Effector memory CD4-positive, alpha-beta T cell (primary cell): ENCODE measurements around the gene NOL6.
A peak's percentile ranks its signal among the peaks of the same experiment; 100 is the strongest.
"Not testable (repeated sequence)": the region's sequence is repeated elsewhere in the genome, so short reads cannot be mapped to it uniquely, and the experiment has no call there.

ENCODE experiments used
- DNase-seq, 3 donors: peaks; one replicate each; pipeline ENCODE4 v3.0.0-alpha.2; 2020
- H3K27ac ChIP-seq: 2 replicates; pipeline ENCODE4 v1.7.0; 2013; ENCODE audit warnings: mild to moderate bottlenecking, low read length, moderate library complexity; ENCODE audit not compliant: insufficient read depth, poor library complexity, severe bottlenecking
- H3K27me3 ChIP-seq: replicated peaks from 2 replicates; pipeline ENCODE4 v1.7.0; 2013; ENCODE audit warnings: mild to moderate bottlenecking, low read length; ENCODE audit not compliant: insufficient read depth, control insufficient read depth, poor library complexity, severe bottlenecking
- H3K36me3 ChIP-seq: 2 replicates; pipeline ENCODE4 v1.7.0; 2013; ENCODE audit warnings: mild to moderate bottlenecking, low read length, moderate library complexity; ENCODE audit not compliant: control insufficient read depth, insufficient read depth
- H3K4me1 ChIP-seq: 2 replicates; pipeline ENCODE4 v1.7.0; 2013; ENCODE audit warnings: low read length, mild to moderate bottlenecking; ENCODE audit not compliant: control insufficient read depth, insufficient read depth, poor library complexity, severe bottlenecking
- H3K4me3 ChIP-seq: 2 replicates; pipeline ENCODE4 v1.7.0; 2013; ENCODE audit warnings: low read length, low read depth, mild to moderate bottlenecking; ENCODE audit not compliant: insufficient read depth, poor library complexity, severe bottlenecking
- H3K9me3 ChIP-seq: 2 replicates; pipeline ENCODE4 v1.7.0; 2013; ENCODE audit warnings: mild to moderate bottlenecking, low read length, moderate library complexity; ENCODE audit not compliant: control insufficient read depth

NOL6 gene

DNA sequence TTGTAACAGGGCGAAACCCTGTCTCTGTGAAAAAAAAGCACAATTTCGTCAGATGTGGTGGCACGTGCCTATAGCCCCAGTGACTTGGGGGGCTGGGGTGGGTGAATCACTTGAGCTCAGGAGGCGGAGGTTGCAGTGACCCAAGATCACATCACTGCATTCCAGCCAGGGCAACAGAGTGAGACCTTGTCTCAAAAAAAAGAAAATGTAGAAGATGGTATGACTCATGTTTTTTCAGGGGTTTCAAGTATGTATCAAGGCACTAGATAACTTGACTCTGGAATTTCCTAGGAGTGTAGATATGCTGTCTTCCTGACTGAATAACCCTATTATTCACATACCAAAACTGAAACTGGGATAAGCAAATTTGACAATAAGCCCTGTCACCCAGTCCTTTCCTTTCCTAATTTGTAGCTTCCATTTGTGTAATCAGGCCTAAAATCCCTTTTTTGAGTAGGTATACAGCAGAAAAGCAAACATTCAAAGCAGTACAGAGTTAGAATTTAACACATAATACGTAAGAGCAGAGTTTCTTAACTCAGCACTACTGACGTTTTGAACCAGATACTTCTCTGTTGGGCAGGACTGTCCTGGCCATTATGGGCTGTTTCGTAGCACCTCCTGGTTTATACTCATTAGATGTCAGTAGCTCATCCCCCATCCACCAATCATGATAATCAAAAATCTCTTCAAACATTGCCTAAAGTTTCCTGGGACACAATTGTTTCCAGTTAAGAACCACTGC, 33.1 kb upstream of the NOL6 start:
- H3K27ac ChIP-seq, result no peak overlapping the region

DNA sequence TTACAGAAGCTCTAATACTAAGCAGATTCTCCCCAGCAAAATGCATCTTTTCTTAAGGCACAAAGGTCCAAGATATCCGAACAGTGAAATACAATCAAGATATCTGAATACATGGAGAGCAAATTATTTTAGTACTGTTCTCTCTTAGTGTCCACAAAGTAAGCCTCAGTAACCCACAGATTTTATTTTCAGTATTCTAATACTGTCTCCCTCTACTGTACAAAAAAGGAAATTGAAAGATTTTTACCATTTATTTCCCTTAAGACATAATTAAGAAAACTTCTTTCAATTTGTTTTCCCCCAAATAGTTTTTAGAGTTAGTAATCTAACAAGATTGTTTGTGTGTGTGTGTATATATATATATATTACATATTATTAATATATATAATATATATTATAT, 24.7 kb upstream of the NOL6 start:
- Histone ChIP-seq H3K4me1 (no peaks in the 10 kb centered on the region), H3K27me3 (no peaks in the 10 kb centered on the region), H3K36me3 (no peaks in the 10 kb centered on the region), H3K4me3 (no peak overlapping the region), H3K27ac (no peak overlapping the region), H3K9me3 (no peaks in the 10 kb centered on the region)
- DNase-seq, result no peak

More for the DNA sequence above, 33.1 kb upstream of the NOL6 start:
- Histone ChIP-seq H3K9me3 (no peaks in the 10 kb centered on the region), H3K36me3 (no peaks in the 10 kb centered on the region), H3K27me3 (no peaks in the 10 kb centered on the region), H3K4me3 (no peak overlapping the region), H3K4me1 (no peaks in the 10 kb centered on the region)
- DNase-seq, result no peak

DNA sequence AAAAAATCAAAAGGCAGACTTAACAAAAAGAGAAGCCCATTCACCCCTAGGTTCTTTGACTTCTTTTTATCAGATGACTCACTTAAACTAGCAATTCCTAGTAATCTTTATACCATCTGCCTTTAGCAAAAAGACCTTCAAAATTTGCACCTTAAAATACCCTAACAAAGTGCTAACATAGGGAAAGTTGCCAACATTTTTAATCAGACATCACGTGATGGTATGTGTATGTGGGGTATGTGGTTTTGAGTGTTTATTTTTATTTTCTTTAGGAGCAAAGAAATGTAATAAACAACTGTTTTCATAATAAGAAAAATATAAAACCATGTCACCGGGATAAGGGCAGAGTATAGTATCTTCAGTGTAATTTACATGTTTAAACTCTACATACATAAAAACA, 20.1 kb upstream of the NOL6 start:
- H3K4me3 ChIP-seq, H3K27ac ChIP-seq, H3K4me1 ChIP-seq, H3K36me3 ChIP-seq, H3K9me3 ChIP-seq, H3K27me3 ChIP-seq, DNase-seq: not testable (repeated sequence)

DNA sequence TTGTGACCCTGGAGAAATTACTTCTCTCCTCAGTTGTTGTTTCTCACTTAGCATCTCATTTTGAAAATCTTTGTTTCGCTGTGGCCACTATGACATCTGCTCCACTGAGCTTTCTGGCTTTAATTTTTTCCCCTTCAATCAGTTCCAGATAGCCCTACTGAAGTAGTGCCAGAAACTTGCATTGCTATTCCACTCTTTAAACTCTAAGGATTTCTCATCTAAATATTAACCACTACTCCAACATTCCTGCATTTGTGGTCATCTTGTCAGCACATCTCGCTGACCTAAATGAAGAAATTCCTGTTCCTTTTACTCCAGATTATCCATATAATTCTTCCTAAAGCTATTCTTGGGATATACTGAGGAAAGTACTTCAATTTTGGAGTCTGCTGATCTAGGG, 15.3 kb upstream of the NOL6 start:
- no peaks in the 10 kb centered on the region for H3K27me3 ChIP-seq
- H3K9me3 ChIP-seq, result no peaks in the 10 kb centered on the region
- H3K4me3 ChIP-seq, result no peak overlapping the region
- no peaks in the 10 kb centered on the region for H3K36me3 ChIP-seq
- no peak for DNase-seq
- no peak overlapping the region for H3K27ac ChIP-seq
- no peaks in the 10 kb centered on the region for H3K4me1 ChIP-seq

DNA sequence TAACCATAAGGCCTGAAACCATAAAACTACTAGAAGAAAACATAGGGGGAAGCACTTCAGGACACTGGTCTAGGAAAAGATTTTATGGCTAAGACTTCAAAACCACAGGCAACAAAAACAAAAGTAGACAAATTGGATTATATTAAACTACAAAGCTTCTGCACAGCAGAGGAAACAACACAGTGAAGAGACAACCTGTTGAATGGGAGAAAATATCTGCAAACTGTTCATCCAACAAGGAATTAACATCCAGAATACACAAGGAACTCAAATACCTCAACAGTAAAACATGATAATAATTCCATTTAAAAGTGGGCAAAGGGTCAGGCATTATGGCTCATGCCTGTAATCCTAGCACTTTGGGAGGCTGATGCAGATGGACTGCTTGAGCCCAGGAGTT, 11.6 kb upstream of the NOL6 start:
- H3K27ac ChIP-seq, H3K27me3 ChIP-seq, DNase-seq, H3K36me3 ChIP-seq, H3K9me3 ChIP-seq, H3K4me3 ChIP-seq, H3K4me1 ChIP-seq: not testable (repeated sequence)

DNA sequence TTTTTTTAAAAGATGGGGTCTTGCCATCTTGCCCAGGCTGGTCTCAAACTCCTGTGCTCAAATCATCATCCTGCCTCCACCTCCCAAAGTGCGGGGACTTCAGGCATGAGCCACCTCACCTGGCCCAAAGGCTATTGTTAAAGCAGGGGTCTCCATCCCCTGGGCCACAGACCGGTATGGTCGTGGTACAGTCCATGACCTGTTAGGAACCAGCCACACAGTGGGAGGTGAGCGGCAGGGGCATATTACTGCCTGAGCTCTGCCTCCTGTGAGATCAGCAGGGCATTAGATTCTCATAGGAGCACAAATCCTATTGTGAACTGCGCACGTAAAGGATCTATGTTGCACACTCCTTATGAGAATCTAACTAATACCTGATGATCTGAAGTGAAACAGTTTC, 7.3 kb upstream of the NOL6 start:
- no peak for DNase-seq
- H3K4me3 ChIP-seq, result no peak overlapping the region

DNA sequence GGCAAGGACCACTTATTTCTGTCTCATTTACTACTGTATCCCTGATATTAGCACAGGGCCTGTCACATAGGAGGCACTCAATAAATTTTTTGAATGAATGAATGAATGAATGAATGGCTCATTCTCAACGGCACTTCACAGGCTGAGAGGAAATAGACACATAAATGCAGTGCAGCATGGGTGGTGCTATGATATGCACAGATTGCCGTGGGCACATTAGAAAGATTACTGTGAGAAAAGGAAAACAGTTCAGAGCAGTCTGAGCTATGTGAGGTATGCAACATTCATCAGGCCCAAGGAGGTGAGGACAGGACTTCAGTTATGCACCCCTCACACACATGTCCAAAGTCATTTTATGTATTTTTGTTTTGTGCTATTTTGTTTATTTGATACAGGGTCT, 6.4 kb upstream of the NOL6 start:
- DNase-seq, result no peak
- no peaks in the 10 kb centered on the region for H3K9me3 ChIP-seq
- no peak overlapping the region for H3K27ac ChIP-seq
- H3K4me1 ChIP-seq, result no peaks in the 10 kb centered on the region
- H3K27me3 ChIP-seq, result no peaks in the 10 kb centered on the region
- H3K36me3 ChIP-seq, result no peaks in the 10 kb centered on the region
- no peak overlapping the region for H3K4me3 ChIP-seq

More for the DNA sequence above, 7.3 kb upstream of the NOL6 start:
- Histone ChIP-seq H3K27ac (no peak overlapping the region), H3K36me3 (no peaks in the 10 kb centered on the region), H3K9me3 (no peaks in the 10 kb centered on the region), H3K27me3 (no peaks in the 10 kb centered on the region), H3K4me1 (no peaks in the 10 kb centered on the region)

DNA sequence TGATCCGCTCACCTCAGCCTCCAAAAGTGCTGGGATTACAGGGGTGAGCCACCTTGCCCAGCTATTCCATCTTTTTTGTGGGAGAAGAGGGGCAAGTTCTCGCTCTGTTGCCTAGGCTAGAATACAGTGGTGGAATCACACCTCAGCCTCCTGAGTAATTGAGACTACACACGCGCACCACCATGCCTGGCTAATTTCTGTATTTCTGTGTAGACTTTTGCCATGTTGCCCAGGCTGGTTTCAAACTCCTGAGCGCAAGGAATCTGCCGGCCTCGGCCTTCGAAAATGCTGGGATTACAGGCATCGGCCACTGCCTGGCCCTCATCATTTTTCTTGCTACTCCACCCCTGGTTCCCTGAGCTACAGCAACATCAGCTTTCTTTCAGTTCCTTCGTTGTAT, 2.8 kb upstream of the NOL6 start:
- H3K27me3 ChIP-seq, result no peaks in the 10 kb centered on the region
- H3K36me3 ChIP-seq, result peaks cover under 1% of the 10 kb centered on the region
- no peak for DNase-seq
- no peak overlapping the region for H3K27ac ChIP-seq
- H3K9me3 ChIP-seq, result no peaks in the 10 kb centered on the region
- peaks cover 11% of the 10 kb centered on the region for H3K4me1 ChIP-seq
- no peak overlapping the region for H3K4me3 ChIP-seq

DNA sequence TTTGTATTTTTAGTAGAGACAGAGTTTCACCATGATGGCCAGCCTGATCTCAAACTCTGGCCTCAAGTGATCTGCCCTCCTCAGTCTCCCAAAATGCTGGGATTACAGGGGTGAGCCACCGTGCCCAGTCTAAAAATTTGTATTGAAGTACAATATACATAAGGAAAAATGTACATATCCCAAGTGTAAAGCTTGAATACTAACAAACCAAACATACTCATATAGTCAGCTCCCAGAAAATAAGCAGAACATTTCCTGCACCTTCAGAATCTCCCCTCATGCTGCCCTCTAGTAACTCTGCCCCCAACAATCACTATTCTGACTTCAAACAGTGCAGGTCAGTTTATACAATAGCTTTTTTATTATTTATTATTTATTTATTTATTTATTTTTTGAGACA, 1.6 kb upstream of the NOL6 start:
- Histone ChIP-seq H3K4me1 (peaks cover 11% of the 10 kb centered on the region), H3K36me3 (peaks cover 3% of the 10 kb centered on the region), H3K9me3 (no peaks in the 10 kb centered on the region), H3K4me3 (no peak overlapping the region), H3K27ac (no peak overlapping the region), H3K27me3 (no peaks in the 10 kb centered on the region)
- no peak for DNase-seq

DNA sequence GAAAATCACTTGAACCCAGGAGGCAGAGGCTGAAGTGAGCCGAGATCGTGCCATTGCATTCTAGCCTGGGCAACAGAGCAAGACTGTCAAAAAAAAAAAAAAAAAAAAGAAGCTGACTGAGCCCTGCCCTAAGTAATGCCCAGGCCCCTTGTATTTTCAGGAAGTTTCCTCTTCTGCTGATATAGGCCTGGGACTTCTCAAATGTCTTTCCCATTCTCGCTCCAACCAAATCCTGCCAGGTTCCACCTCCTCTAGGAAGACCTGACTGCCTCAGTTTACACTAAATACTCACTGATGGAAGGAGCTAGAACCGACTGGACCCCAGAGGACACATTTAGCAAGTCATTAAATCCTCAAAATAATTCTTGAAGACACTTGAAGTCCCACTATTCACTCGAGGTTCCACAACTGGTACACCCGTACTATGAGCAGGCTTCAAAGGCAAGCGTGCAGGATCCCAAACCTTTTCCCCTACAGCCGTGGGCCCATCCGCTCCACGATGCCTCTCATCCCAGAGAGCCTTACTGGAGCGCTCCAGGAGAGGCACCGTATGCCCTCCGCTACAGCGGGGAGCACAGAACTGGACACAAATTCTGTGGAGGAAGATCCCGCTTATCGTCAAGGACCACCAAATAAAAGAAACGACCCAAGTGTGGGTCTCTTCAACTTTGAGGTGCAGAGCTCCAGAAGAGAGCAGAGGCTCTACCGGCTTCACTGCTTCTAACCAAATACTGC, 676 bp downstream of the NOL6 start:
- peaks cover 24% of the 10 kb centered on the region for H3K36me3 ChIP-seq
- no peaks in the 10 kb centered on the region for H3K27me3 ChIP-seq
- H3K4me1 ChIP-seq, result peaks cover 11% of the 10 kb centered on the region
- H3K4me3 ChIP-seq, result peak overlapping the region; percentile 84
- no peak for DNase-seq
- peak overlapping the region; percentile 63 for H3K27ac ChIP-seq
- H3K9me3 ChIP-seq, result no peaks in the 10 kb centered on the region
